Stimulated activated CD8-positive, alpha-beta memory T cell treated with anti-CD3 and anti-CD28 coated beads, Interleukin-2, amount 100 ng/mL, for 1 hour (primary cell): ENCODE data around the gene PPP2R1B.

ENCODE experiments used
- DNase-seq, 2 donors: peaks; one replicate each; pipeline ENCODE4 v3.0.0-alpha.2; 2020; ENCODE audit warnings: low read depth in 2 of 2

PPP2R1B gene

GRCh38 chr11:111693224-111693937, 72.8 kb downstream of the PPP2R1B start:
- no peak for DNase-seq

- no peak for DNase-seq
Observed at GRCh38 chr11:111691741-111692140, 74.4 kb downstream of the PPP2R1B start.

- DNase-seq: no peak
Observed at GRCh38 chr11:111691176-111691575, 75.0 kb downstream of the PPP2R1B start.

GRCh38 chr11:111688013-111688412, 78.2 kb downstream of the PPP2R1B start:
- DNase-seq: no peak

GRCh38 chr11:111684251-111684650, 81.9 kb downstream of the PPP2R1B start:
- DNase-seq: no peak

- DNase-seq: no peak
Observed at GRCh38 chr11:111683806-111684205, 82.4 kb downstream of the PPP2R1B start.

GRCh38 chr11:111680486-111681175, 85.6 kb downstream of the PPP2R1B start:
- no peak for DNase-seq
